GM18861 (cell line): ENCODE results near the gene AAGAB.
"Not testable (repeated sequence)": the region's sequence is repeated elsewhere in the genome, so short reads cannot be mapped to it uniquely, and the experiment has no call there.

ENCODE experiments used
- ATAC-seq: cut with Tn5 transposase; IDR thresholded peaks from one replicate; pipeline ENCODE4 v1.9.1; 2021; ENCODE audit not compliant: unreplicated experiment

Gene AAGAB

GRCh38 chr15:67253549-67254237 is 768 bp downstream of the AAGAB start:
- ATAC-seq, result peak; percentile 3

GRCh38 chr15:67253101-67253500 is 1.4 kb downstream of the AAGAB start:
- ATAC-seq, result no peak

DNA sequence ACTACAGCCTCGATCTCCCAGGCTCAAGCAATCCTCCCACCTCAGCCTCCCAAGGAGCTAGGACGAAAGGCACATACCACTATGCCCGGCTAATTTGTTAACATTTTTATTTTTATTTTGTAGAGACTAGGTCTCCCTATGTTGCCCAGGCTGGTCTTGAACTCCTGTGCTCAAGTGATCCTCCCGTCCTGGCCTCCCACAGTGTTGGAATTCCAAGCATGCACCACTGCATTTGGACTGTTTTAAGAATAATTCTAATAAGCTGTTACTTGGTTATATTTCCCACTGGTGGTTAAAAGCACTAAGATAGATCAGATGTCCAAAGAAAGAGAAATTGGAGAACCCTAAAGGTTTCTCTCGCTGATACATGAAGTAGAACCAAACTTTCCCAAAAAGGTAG is 3.1 kb downstream of the AAGAB start:
- ATAC-seq, result no peak

GRCh38 chr15:67249830-67250229 is 4.6 kb downstream of the AAGAB start:
- no peak for ATAC-seq

GRCh38 chr15:67248011-67248505 is 6.4 kb downstream of the AAGAB start:
- no peak for ATAC-seq

- ATAC-seq, result not testable (repeated sequence)
Measured at GRCh38 chr15:67246606-67247005, 7.9 kb downstream of the AAGAB start.

DNA sequence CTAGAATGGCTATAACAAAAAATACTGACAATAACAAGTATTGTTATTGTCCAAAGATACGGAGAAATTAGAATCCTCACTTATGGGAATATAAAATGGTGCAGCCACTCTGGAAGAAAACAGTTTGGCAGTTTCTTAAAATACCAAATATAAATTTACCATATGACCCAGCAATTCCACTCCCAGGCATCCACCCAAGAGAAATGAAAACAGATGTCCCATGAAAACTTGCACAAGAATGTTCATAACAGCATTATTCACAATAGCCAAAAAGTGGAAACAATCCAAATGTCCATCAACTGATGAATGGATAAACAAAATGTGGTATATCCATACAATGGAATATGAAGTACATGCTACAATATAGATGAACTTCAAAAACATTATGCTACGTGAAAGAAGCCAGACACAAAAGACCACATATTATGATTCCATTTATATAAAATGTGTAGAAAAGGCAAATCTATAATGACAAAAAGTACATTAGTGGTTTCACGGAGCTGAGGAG is 9.4 kb downstream of the AAGAB start:
- no peak for ATAC-seq

DNA sequence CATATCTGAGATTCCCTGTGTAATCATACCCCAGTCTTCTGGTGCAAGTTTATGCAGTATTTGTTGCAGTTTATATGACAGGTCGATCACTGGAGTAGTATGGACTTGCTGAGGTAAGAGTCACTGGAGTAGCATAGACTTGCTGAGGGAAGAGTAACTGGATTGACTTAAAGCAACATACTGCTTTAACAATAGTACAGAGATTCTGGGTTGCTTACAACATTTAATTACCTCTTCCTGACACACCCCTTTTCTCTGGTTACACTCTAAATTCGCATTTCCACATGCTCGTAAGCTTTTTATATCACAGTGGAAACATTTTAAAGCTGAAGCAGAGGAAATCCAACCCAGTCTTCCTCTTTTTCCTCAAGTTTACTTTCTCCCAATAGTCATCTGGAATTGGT is 11.8 kb downstream of the AAGAB start:
- no peak for ATAC-seq

- peak; percentile 77 for ATAC-seq
Measured at GRCh38 chr15:67241132-67241855, 13.2 kb downstream of the AAGAB start.

GRCh38 chr15:67240235-67241131 is 14.0 kb downstream of the AAGAB start:
- no peak for ATAC-seq

DNA sequence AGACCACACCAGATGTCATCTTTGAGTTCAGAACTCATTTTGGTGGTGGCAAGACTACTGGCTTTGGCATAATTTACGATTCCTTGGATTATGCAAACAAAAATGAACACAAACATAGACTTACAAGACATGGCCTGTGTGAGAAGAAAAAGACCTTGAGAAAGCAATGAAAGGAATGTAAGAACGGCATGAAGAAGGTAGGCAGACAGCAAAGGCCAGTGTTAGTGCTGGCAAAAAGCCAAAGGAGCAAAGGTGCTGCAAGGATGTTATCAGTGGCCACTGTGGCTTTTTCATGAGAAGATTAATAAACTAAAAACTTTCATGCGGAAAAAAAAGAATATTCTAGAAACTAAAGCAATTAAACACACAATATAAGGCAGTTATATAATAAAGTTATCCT is 21.9 kb downstream of the AAGAB start:
- no peak for ATAC-seq

GRCh38 chr15:67230504-67230903 is 24.0 kb downstream of the AAGAB start:
- ATAC-seq, result no peak

DNA sequence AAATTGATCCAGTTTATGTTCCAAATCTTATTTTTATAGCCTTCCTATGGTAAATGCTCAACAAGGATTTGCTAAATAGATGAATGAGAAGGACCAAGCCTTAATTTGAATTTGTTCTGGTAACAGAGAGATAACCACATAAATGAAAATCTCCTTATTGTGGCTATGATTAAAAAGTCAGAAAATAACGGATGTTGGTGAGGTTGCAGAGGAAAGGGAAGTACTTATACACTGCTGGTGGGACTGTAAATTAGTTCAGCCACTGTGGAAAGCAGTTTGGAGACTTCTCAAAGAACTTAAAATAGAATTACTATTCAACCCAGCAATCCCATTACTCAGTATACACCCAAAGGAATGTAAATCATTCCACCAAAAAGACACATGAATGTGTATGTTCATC is 26.2 kb downstream of the AAGAB start:
- ATAC-seq, result no peak

- ATAC-seq, result no peak
Measured at GRCh38 chr15:67227846-67228245, 26.6 kb downstream of the AAGAB start.

GRCh38 chr15:67227431-67227830 is 27.0 kb downstream of the AAGAB start:
- ATAC-seq, result no peak

- no peak for ATAC-seq
Measured at GRCh38 chr15:67225336-67225735, 29.1 kb downstream of the AAGAB start.

DNA sequence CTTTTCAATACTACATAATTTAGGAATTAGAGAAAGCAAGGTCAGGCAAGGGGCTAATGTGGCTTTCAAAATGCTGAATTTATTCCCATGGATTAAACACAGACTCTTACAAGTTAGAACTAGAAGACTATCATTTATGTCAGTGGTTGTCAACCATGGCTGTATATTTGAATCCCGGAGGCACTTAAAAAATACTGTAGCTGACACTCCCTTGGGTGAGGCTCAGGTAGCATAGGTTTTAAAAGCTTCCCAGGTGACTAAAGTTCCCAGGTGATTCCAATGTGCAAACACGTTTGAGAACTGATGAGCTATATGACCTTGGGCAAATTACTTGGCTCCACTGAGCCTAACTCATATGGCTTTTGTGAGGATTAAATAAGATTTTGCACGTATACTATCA is 29.6 kb downstream of the AAGAB start:
- ATAC-seq, result no peak

- no peak for ATAC-seq
Measured at GRCh38 chr15:67219288-67219687, 35.2 kb downstream of the AAGAB start.

DNA sequence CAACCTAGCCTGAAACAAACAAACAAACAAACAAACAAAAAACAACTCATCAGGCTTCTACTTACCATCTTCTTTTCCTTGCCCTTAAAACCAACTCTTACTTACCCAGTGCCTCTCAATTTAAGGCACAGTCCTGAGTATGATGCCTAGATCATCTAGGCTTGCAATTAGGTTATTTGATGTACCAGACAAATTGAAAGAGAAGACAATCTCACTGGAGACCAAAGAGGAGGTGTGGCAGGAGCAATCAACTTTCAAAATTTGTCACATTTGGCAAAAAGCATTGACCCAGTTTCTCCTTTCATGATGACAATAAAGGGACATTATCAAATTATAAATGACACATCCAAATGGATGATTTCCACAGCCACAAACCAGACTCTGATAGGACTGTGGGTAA is 36.0 kb downstream of the AAGAB start:
- no peak for ATAC-seq

GRCh38 chr15:67216859-67217258 is 37.6 kb downstream of the AAGAB start:
- no peak for ATAC-seq

DNA sequence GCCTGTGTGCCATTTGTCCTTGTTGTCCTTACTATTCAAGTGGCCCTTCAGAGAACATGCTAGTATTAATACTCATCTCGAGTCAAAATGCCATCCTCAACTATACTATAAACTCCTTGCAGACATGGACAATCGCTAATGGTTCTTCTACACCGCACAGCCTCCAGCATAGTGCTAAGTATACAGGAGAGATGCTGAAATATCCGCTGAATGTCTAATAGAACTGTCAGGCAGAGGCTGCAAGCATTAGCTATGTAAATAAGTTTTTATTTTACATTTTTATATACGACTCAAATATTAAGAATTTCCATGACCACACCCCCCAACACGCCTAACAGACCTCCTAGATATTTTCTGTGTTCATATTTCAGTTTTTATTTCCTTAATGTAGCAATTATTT is 39.4 kb downstream of the AAGAB start:
- ATAC-seq, result no peak
